K562 (cell line): ENCODE data around the gene UROD. TPM values are rescaled to one million over a fixed set of nuclear protein-coding genes. Genes with fewer than 3 reads are reported as not detected.

Experiments used
- ATAC-seq: fragments of 200-7000 bp; cut with Tn5 transposase; 3 replicates; pipeline ENCODE4 v1.9.1; 2020; ENCODE audit warnings: moderate library complexity
- BruUV-seq: library from RNA; stranded (reverse); fragments of 400-500 nt; replicated peaks from 2 replicates; lab custom pipeline; 2021; lab: Mats Ljungman, UMichigan
- CTCF ChIA-PET: fragments of 300-600 bp; formaldehyde crosslinking; extraction: SDS; loops from one replicate; lab custom pipeline; 2021; ENCODE audit warnings: low intra/inter-chr PET ratio; lab: Yijun Ruan, JAX
- POLR2A ChIA-PET: fragments of 300-600, 350-650 bp; sonication (Branson Sonifier 250); formaldehyde crosslinking; extraction: SDS; loops from one replicate; lab custom pipeline; 2021; ENCODE audit warnings: antibody characterized with exemption, inconsistent platforms; lab: Yijun Ruan, JAX
- DNase-seq, 4 experiments: peaks; one replicate each; pipeline versions ENCODE4 v3.0.0 to v3.0.0-alpha.2; 2011 to 2018; ENCODE audit warnings: low spot score in 3 of 4, mixed read lengths in 3 of 4; ENCODE audit errors: extremely low read depth in 1 of 4
- FAIRE-seq: peaks from 2 replicates; lab custom pipeline; 2011; peaks lifted over from hg19 to GRCh38; lab: Jason Lieb, UNC
- H2AFZ ChIP-seq: 2 replicates; pipeline ENCODE4 v1.6.0; 2011; ENCODE audit warnings: low read depth, low read length, control low read depth, inconsistent platforms
- H3K27ac ChIP-seq: fragments of 200-600 bp; 3 replicates; pipeline ENCODE4 v1.8.0; 2011; ENCODE audit warnings: low read depth, mild to moderate bottlenecking, control low read depth, inconsistent platforms, low read length, moderate library complexity, mixed read lengths; ENCODE audit errors: extremely low read depth
- H3K27me3 ChIP-seq, 2 experiments: fragments of 300-600 bp in 1 of 2; 2 replicates in 1 of 2; 3 replicates in 1 of 2; pipeline versions ENCODE4 v1.6.0 to v1.8.0; 2011; ENCODE audit warnings: inconsistent platforms in 2 of 2, low read length in 2 of 2, mild to moderate bottlenecking in 1 of 2, mixed read lengths in 1 of 2, moderate library complexity in 1 of 2; ENCODE audit not compliant: control insufficient read depth in 2 of 2, insufficient read depth in 2 of 2
- H3K36me3 ChIP-seq: fragments of 300-600 bp; 3 replicates; pipeline ENCODE4 v1.8.0; 2011; ENCODE audit warnings: mild to moderate bottlenecking, low read length, inconsistent platforms; ENCODE audit not compliant: control insufficient read depth, insufficient read depth
- H3K4me1 ChIP-seq, 2 experiments: fragments of 200-600 bp in 1 of 2; replicated peaks in 1 of 2; 2 replicates in 1 of 2; 3 replicates in 1 of 2; pipeline versions ENCODE4 v1.5.1 to v1.8.0; 2011; ENCODE audit warnings: inconsistent platforms in 2 of 2, low read length in 2 of 2, mild to moderate bottlenecking in 1 of 2, mixed read lengths in 1 of 2, moderate library complexity in 1 of 2; ENCODE audit not compliant: control insufficient read depth in 2 of 2, insufficient read depth in 2 of 2
- H3K4me2 ChIP-seq: 2 replicates; pipeline ENCODE4 v1.6.1; 2011; ENCODE audit warnings: low read length, control low read depth, inconsistent platforms, mixed read lengths; ENCODE audit not compliant: insufficient read depth
- H3K4me3 ChIP-seq: fragments of 200-600 bp; sonication (generic), shearing (Covaris generic); 2 replicates; pipeline ENCODE4 v1.5.1; 2016; ENCODE audit warnings: control low read depth, inconsistent platforms
- H3K79me2 ChIP-seq: fragments of 200-600 bp; 3 replicates; pipeline ENCODE4 v1.8.0; 2011; ENCODE audit warnings: low read length, inconsistent platforms; ENCODE audit not compliant: control insufficient read depth, insufficient read depth
- H3K9ac ChIP-seq, 2 experiments: 2 replicates each; pipeline versions ENCODE4 v1.6.0 to v1.6.1; 2011; ENCODE audit warnings: low read depth in 2 of 2, low read length in 2 of 2, control low read depth in 1 of 2, inconsistent platforms in 1 of 2, mild to moderate bottlenecking in 1 of 2, mixed read lengths in 1 of 2; ENCODE audit not compliant: insufficient read depth in 1 of 2
- H3K9me1 ChIP-seq: one replicate; pipeline ENCODE4 v1.6.0; 2011; ENCODE audit warnings: inconsistent platforms, mild to moderate bottlenecking, low read length, moderate library complexity; ENCODE audit not compliant: control insufficient read depth, insufficient read depth
- H3K9me3 ChIP-seq: replicated peaks from 2 replicates; pipeline ENCODE4 v1.5.1; 2011; ENCODE audit warnings: low read depth, low read length, inconsistent platforms; ENCODE audit not compliant: control insufficient read depth, insufficient read depth
- H4K20me1 ChIP-seq: replicated peaks from 2 replicates; pipeline ENCODE4 v1.6.1; 2011; ENCODE audit warnings: low read length, inconsistent platforms, mixed read lengths; ENCODE audit not compliant: control insufficient read depth, insufficient read depth
- DACH1 ChIP-seq: fragments of 450-650 bp; IDR thresholded peaks from 2 replicates; pipeline ENCODE4 v1.6.1; 2018; ENCODE audit not compliant: partially characterized antibody
- FOXA3 ChIP-seq, 2 experiments: fragments of 450-650 bp in 1 of 2; sonication (generic) in 1 of 2; formaldehyde crosslinking; IDR thresholded peaks in 1 of 2; conservative IDR thresholded peaks in 1 of 2; 2 replicates each; pipeline versions ENCODE4 v1.4.0 to v1.8.0; 2020 to 2022; ENCODE audit warnings: mild to moderate bottlenecking in 2 of 2, missing genetic modification reagents in 1 of 2
- MTF1 ChIP-seq: fragments of 250-450 bp; sonication (Bioruptor Pico); IDR thresholded peaks from 2 replicates; pipeline ENCODE4 v1.9.0; 2021; ENCODE audit warnings: moderate library complexity, mild to moderate bottlenecking, inconsistent platforms, borderline replicate concordance
- RFX7 ChIP-seq: fragments of 250-450 bp; sonication (Bioruptor Pico); IDR thresholded peaks from 2 replicates; pipeline ENCODE4 v1.5.1; 2021; ENCODE audit warnings: mild to moderate bottlenecking
- TAF1 ChIP-seq: IDR thresholded peaks from 2 replicates; pipeline ENCODE4 v1.6.1; 2011; ENCODE audit warnings: mild to moderate bottlenecking, low read length, moderate library complexity; ENCODE audit not compliant: insufficient read depth, control insufficient read depth, severe bottlenecking; ENCODE audit errors: extremely low read depth
- ZNF830 ChIP-seq: fragments of 250-450 bp; sonication (Bioruptor Pico); IDR thresholded peaks from 2 replicates; pipeline ENCODE4 v1.5.0; 2021; ENCODE audit warnings: mild to moderate bottlenecking
- WGBS: fragments of 100-300 bp; shearing (Covaris generic); methylation state at CpG from one replicate; pipeline ENCODE4 v1.1.6; 2016; ENCODE audit warnings: low coverage, mixed read lengths; ENCODE audit not compliant: insufficient coverage; ENCODE audit errors: missing lambda C conversion rate; 5-methylcytosine and 5-hydroxymethylcytosine counted together
- in situ Hi-C: fragments of 300-500 bp; cut with MboI; formaldehyde crosslinking; loops from 4 replicates; pipeline ENCODE4 v1.15.0; 2018; ENCODE audit warnings: inconsistent platforms, mixed read lengths
- intact Hi-C: fragments of 100-400 bp; cut with micrococcal nuclease; formaldehyde crosslinking; loops from 2 replicates; pipeline ENCODE4 v1.14.2; 2022
- polyA plus RNA-seq, 8 experiments: library from polyadenylated mRNA; depleted of rRNA in 4 of 8; stranded (reverse) in 5 of 8; unstranded in 3 of 8; fragments of >200 nt; fragmentation: Nextera tagmentation in 2 of 8; fragmentation: Illumina TruSeq in 1 of 8; extraction: Ambion mirVana in 2 of 8; extraction: Trizol in 1 of 8; gene quantifications; 2 replicates each; pipeline versions ENCODE4 v1.2.1 to v1.2.3, GENCODE V29; 2011 to 2014; ENCODE audit warnings: inconsistent platforms in 1 of 8, missing spikeins in 1 of 8
- total RNA-seq, 7 experiments: library from RNA; depleted of rRNA in 6 of 7; stranded (reverse); fragments of >200 nt in 6 of 7; fragmentation: Illumina TruSeq in 2 of 7; extraction: Trizol in 2 of 7; gene quantifications; 2 replicates each; pipeline versions ENCODE4 v1.2.1 to v1.2.3, GENCODE V29; 2011 to 2021; ENCODE audit warnings: low replicate concordance in 1 of 7

Gene UROD
- total and polyA plus RNA-seq, 9 of the 15 experiments (the other 6 are each of a cell fraction or from before 2014, with no cell fraction given) = 533 to 2,933 (median 1,100) TPM

DNA sequence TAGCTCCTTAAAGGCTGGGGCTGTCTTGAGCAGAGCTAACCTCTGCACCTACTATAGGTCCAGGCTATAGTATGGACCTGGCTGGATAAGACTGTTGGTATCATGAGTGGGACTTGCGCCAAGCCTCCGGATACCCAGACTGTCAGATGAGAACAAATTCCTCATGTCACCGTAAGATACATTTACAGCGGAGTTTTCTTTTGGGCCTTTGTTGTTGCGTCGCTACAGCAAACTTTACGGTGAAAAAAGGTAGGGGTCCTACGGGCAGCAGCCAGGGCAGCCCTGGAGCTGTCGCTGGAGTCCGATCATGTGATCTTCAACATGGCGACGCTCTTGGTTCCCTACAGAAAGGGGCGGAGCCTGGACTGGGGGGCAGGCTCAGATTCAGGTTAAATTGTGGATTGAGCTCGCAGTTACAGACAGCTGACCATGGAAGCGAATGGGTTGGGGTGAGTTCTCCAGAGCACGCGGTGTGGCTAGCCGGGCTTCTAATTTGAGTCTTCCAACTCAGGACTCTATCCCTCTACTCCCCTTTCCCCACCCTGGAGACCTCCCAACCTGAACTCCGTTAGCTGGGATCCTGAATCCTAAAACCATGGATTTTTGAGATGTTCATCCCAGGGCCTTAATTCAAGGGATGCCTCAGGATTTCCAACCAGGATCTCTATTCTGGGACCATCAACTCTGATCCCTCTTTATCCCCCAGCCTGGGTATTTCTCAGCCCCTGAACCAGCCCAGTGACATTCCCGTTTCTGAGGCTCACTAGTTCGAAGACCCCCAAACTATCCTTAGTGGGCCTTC, at the start of gene UROD (continued):
- TF ChIP-seq TAF1 (peak; percentile 83), MTF1 (CRISPR knock-in tag) (no peak)

- intact Hi-C loops = no loop called here
- no peak for FAIRE-seq
- POLR2A ChIA-PET = interaction anchor here (0.8 kb wide), 1 partner anchor 15 kb away, joined by 5 read pairs; no protein-coding TSS in a partner anchor
Measured at GRCh38 chr1:44962729-44963128, 49.3 kb upstream of the UROD start.

More at GRCh38 chr1:44962729-44963128, 49.3 kb upstream of the UROD start:
- BruUV-seq = no TSS peak
- TF ChIP-seq RFX7 (CRISPR knock-in tag) = no peak
- TF ChIP-seq DACH1 = no peak
- no peak for TF ChIP-seq ZNF830 (CRISPR knock-in tag)
- peak in 1 of 2 experiments; percentile 95; a peak in 2 of 4 replicates for TF ChIP-seq FOXA3 (CRISPR knock-in tag; conservative IDR thresholded peaks at IDR 0.05 in 1 of 2, IDR thresholded peaks at IDR 0.05 in 1 of 2)
- TF ChIP-seq, all 486 proteins: peak for 1
- no peaks in the 10 kb centered on the region for H3K9me3 ChIP-seq
- WGBS = 89% methylated on average over 3 of the region's 3 CpGs
- no peaks in the 10 kb centered on the region for H4K20me1 ChIP-seq
- no peaks in the 10 kb centered on the region for H3K4me1 ChIP-seq
- CTCF ChIA-PET = no interaction called here
- no peaks in the 10 kb centered on the region for H3K9me1 ChIP-seq
- H3K36me3 ChIP-seq = peaks cover 57% of the 10 kb centered on the region
- no peak overlapping the region for H3K27ac ChIP-seq
- no peak overlapping the region for H3K4me2 ChIP-seq
- in situ Hi-C loops = no loop called here
- no peak overlapping the region for H2AFZ ChIP-seq
- ATAC-seq = no peak
- no peak for DNase-seq
- peaks cover 43% of the 10 kb centered on the region for H3K79me2 ChIP-seq
- H3K27me3 ChIP-seq = no peaks in the 10 kb centered on the region
- no peak overlapping the region for H3K9ac ChIP-seq
- H3K4me3 ChIP-seq = no peak overlapping the region
